Neural progenitor cell (in vitro differentiated cells): Measurements from ENCODE around the gene GRIP1. TPM values are rescaled to one million over a fixed set of nuclear protein-coding genes. Genes with fewer than 3 reads are reported as not detected.

Experiments used
- DNase-seq: peaks from one replicate; pipeline ENCODE4 v3.0.0-alpha.2; 2016; ENCODE audit warnings: low spot score
- H2AFZ ChIP-seq: fragments of 200-600 bp; sonication (generic); replicated peaks from 2 replicates; pipeline ENCODE4 v1.6.1; 2016; ENCODE audit warnings: antibody characterized with exemption
- H3F3A ChIP-seq: fragments of 200-600 bp; sonication (generic); 2 replicates; pipeline ENCODE4 v1.6.1; 2016; ENCODE audit warnings: antibody characterized with exemption, low read depth
- H3K27ac ChIP-seq: fragments of 200-600 bp; sonication (generic); 2 replicates; pipeline ENCODE4 v1.5.1; 2016; ENCODE audit warnings: mild to moderate bottlenecking
- H3K27me3 ChIP-seq: fragments of 200-600 bp; sonication (generic); 2 replicates; pipeline ENCODE4 v1.6.1; 2016; ENCODE audit warnings: mild to moderate bottlenecking, moderate library complexity
- H3K36me3 ChIP-seq: fragments of 200-600 bp; sonication (generic); 2 replicates; pipeline ENCODE4 v1.5.1; 2016
- H3K4me1 ChIP-seq: fragments of 200-600 bp; sonication (generic); 2 replicates; pipeline ENCODE4 v1.6.1; 2016; ENCODE audit warnings: mixed run types
- H3K4me2 ChIP-seq: fragments of 200-600 bp; sonication (generic); 2 replicates; pipeline ENCODE4 v1.6.1; 2016
- H3K4me3 ChIP-seq: fragments of 200-600 bp; sonication (generic); 2 replicates; pipeline ENCODE4 v1.5.1; 2016
- H3K79me2 ChIP-seq: fragments of 200-600 bp; sonication (generic); 2 replicates; pipeline ENCODE4 v1.6.1; 2016; ENCODE audit warnings: low read depth
- H3K9ac ChIP-seq: fragments of 200-600 bp; sonication (generic); 2 replicates; pipeline ENCODE4 v1.6.1; 2016
- H3K9me3 ChIP-seq: fragments of 200-600 bp; sonication (generic); 2 replicates; pipeline ENCODE4 v1.5.1; 2016; ENCODE audit warnings: low read depth
- H4K20me1 ChIP-seq: fragments of 200-600 bp; sonication (generic); 2 replicates; pipeline ENCODE4 v1.6.1; 2016; ENCODE audit warnings: low read depth
- H3K27ac Mint-ChIP-seq: 3 replicates; pipeline ENCODE4 v1.8.0; 2021; ENCODE audit warnings: mixed read lengths
- H3K27me3 Mint-ChIP-seq: 2 replicates; pipeline ENCODE4 v1.8.0; 2022; ENCODE audit warnings: low read depth, mild to moderate bottlenecking, inconsistent platforms, moderate library complexity, mixed read lengths; ENCODE audit not compliant: insufficient read depth
- H3K36me3 Mint-ChIP-seq: 3 replicates; pipeline ENCODE4 v1.8.0; 2021; ENCODE audit warnings: mixed read lengths
- H3K4me1 Mint-ChIP-seq: 3 replicates; pipeline ENCODE4 v1.8.0; 2021; ENCODE audit warnings: mixed read lengths
- H3K4me3 Mint-ChIP-seq: 3 replicates; pipeline ENCODE4 v1.8.0; 2021; ENCODE audit warnings: mild to moderate bottlenecking, moderate library complexity, mixed read lengths
- H3K9me3 Mint-ChIP-seq: 3 replicates; pipeline ENCODE4 v1.8.0; 2020; ENCODE audit warnings: mixed read lengths
- CTCF ChIP-seq: fragments of 200-600 bp; sonication (generic); IDR thresholded peaks from 2 replicates; pipeline ENCODE4 v1.5.1; 2017; ENCODE audit warnings: antibody characterized with exemption, mild to moderate bottlenecking
- EZH2 ChIP-seq: fragments of 200-600 bp; sonication (generic); IDR thresholded peaks from 2 replicates; pipeline ENCODE4 v1.6.1; 2017; ENCODE audit warnings: antibody characterized with exemption, mild to moderate bottlenecking, moderate library complexity
- EZH2phosphoT487 ChIP-seq: fragments of 200-600 bp; sonication (generic); IDR thresholded peaks from 2 replicates; pipeline ENCODE4 v1.6.1; 2017; ENCODE audit warnings: antibody characterized with exemption
- total RNA-seq: library from RNA; depleted of rRNA; stranded (reverse); fragments of >200 nt; gene quantifications from 2 replicates; pipeline ENCODE4 v1.2.3, GENCODE V29; 2015; ENCODE audit warnings: low replicate concordance

Gene GRIP1
- total RNA-seq, 1 donor from 2014 or later: 38.2 TPM

- Mint-ChIP-seq H3K27me3 (peaks cover 2% of the 10 kb centered on the region), H3K9me3 (no peaks in the 10 kb centered on the region), H3K4me3 (no peak overlapping the region), H3K4me1 (peaks cover 5% of the 10 kb centered on the region), H3K36me3 (peaks cover 20% of the 10 kb centered on the region), H3K27ac (no peak overlapping the region)
- Histone ChIP-seq H3K27me3 (no peaks in the 10 kb centered on the region), H3K36me3 (no peaks in the 10 kb centered on the region), H3K9ac (no peak overlapping the region), H3K4me2 (no peak overlapping the region), H3K9me3 (no peaks in the 10 kb centered on the region), H3K4me3 (no peak overlapping the region), H2AFZ (no peak overlapping the region), H3K4me1 (no peaks in the 10 kb centered on the region), H3F3A (no peaks in the 10 kb centered on the region), H4K20me1 (no peaks in the 10 kb centered on the region), H3K79me2 (no peaks in the 10 kb centered on the region), H3K27ac (no peak overlapping the region)
- TF ChIP-seq CTCF: peak; percentile 52
- no peak for TF ChIP-seq EZH2
- peak; percentile 58 for DNase-seq
Observed at GRCh38 chr12:66352197-66352596, 326.7 kb downstream of the GRIP1 start.

- no peak overlapping the region for H3K9ac ChIP-seq
- H3K4me1 Mint-ChIP-seq: peaks cover 5% of the 10 kb centered on the region
- no peaks in the 10 kb centered on the region for H3K4me1 ChIP-seq
- no peak overlapping the region for H3K4me3 ChIP-seq
- no peaks in the 10 kb centered on the region for H4K20me1 ChIP-seq
- no peaks in the 10 kb centered on the region for H3K27me3 ChIP-seq
- no peaks in the 10 kb centered on the region for H3K36me3 ChIP-seq
- H3K4me2 ChIP-seq: no peak overlapping the region
- no peak for TF ChIP-seq EZH2phosphoT487
- TF ChIP-seq EZH2: no peak
- no peak for TF ChIP-seq CTCF
- H3K79me2 ChIP-seq: no peaks in the 10 kb centered on the region
- H3K36me3 Mint-ChIP-seq: peaks cover 18% of the 10 kb centered on the region
- no peaks in the 10 kb centered on the region for H3F3A ChIP-seq
- DNase-seq: no peak
- H3K27ac ChIP-seq: no peak overlapping the region
- no peak overlapping the region for H3K27ac Mint-ChIP-seq
- no peaks in the 10 kb centered on the region for H3K9me3 Mint-ChIP-seq
- H3K4me3 Mint-ChIP-seq: no peak overlapping the region
- H3K27me3 Mint-ChIP-seq: peaks cover 2% of the 10 kb centered on the region
- no peaks in the 10 kb centered on the region for H3K9me3 ChIP-seq
- no peak overlapping the region for H2AFZ ChIP-seq
Observed at GRCh38 chr12:66351301-66351700, 327.6 kb downstream of the GRIP1 start.

- Histone ChIP-seq H3K9me3 (no peaks in the 10 kb centered on the region), H3K4me2 (no peak overlapping the region), H3F3A (no peaks in the 10 kb centered on the region), H3K9ac (no peak overlapping the region), H4K20me1 (no peaks in the 10 kb centered on the region), H3K79me2 (no peaks in the 10 kb centered on the region), H3K27me3 (no peaks in the 10 kb centered on the region), H3K4me1 (no peaks in the 10 kb centered on the region), H3K4me3 (no peak overlapping the region), H3K27ac (no peak overlapping the region), H3K36me3 (peaks cover 5% of the 10 kb centered on the region), H2AFZ (no peak overlapping the region)
- H3K36me3 Mint-ChIP-seq: peaks cover 29% of the 10 kb centered on the region
- H3K4me3 Mint-ChIP-seq: no peak overlapping the region
- TF ChIP-seq EZH2 (no peak), EZH2phosphoT487 (no peak), CTCF (no peak)
- no peak overlapping the region for H3K27ac Mint-ChIP-seq
- H3K9me3 Mint-ChIP-seq: peaks cover 20% of the 10 kb centered on the region
- DNase-seq: no peak
- no peaks in the 10 kb centered on the region for H3K4me1 Mint-ChIP-seq
- H3K27me3 Mint-ChIP-seq: peaks cover 5% of the 10 kb centered on the region
Observed at GRCh38 chr12:66345956-66346355, 332.9 kb downstream of the GRIP1 start.
